ENCODE data around the gene DAG1.

The DAG1 gene

DNA sequence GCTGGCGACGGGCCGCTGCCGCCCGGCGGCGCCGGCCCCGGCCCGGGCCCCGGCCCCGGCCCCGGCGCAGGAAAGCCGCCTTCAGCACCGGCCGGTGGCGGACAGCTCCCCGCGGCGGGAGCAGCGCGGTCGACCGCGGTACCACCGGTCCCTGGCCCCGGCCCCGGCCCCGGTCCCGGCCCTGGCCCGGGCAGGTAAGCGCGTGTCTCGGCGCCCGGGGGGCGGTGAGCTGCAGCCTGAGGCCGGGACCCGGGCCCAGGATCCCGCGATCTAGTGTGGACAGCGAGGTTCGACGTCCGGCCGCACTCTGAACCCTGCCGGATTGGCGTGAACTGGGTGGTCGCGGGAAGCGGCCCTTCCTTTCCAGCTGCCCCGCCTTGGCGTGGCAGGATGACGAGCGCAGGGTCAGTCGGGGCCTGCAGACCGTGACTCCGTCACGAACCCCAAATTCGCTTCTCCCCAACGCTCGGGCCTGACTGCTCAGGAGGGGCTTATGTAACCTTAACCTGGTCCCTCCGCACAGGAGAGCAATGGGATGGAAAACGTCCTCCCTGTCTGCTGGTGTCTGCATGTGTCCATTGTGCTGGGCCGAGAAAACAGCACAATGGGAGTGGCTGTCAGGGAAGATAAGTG is 84.7 kb downstream of the DAG1 start:
- DNase-seq = no peak

DNA sequence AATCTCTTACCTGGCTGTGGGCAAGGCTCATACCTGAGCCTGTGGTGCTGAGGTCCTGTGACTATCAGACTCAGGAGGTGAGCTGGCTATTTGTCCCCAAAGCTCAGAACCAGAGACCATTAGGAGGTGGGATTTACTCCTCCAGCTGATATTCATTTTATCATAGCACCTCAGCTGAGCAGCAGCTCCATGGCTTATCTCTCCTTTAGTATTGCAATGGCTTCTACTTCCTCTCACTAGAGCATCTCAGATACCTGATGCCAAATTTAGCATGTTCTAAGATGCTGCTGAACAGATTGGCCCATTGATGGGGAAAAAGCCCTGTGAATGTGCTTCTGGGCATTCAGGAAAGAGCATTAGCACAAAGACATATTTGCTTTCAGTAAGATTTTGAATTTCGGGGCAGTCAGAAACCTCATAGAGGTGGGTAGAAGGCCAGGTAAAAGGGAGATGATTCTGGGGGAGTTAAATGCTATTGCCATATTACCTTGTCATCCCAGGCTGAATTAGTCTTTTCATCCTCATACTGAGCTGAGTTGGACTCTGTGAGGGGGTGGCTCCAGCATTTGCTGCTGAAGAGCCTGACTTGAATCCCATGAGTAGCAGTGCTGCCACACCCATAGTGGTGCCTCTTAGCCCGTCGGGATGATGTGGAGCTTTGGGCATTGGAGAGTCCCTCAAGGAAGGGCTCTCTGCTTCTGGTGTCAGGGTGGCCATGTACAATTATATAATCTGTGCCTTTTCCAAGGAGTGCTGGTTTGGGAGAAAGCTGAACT is 86.6 kb downstream of the DAG1 start:
- DNase-seq = no peak

DNA sequence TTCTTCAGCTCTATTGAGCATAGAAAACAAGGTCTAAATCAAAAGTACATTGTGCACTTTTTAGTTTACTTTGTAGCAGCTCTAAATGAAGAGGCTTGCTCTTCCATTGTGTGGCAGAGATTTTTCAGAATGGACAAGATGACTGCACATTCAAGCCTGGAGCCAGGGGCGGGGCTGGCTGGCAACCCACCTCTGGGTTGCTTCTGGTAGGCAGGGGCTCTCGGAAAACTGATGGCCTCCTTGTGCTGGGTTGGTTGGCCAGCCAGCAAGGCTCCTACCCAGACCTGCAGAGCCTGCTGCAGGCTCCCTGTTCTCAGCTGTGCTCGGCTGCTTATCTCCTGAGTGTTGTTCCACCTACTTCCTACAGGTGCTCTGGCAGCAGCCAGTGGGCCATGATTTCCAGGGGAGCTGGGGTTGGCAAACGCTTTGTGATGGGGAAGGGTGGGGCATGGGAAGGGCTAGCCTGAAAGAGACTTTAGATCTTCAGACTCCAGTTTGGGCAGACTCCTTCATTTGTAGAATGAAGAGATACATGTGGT is 93.0 kb downstream of the DAG1 start:
- no peak for DNase-seq

DNA sequence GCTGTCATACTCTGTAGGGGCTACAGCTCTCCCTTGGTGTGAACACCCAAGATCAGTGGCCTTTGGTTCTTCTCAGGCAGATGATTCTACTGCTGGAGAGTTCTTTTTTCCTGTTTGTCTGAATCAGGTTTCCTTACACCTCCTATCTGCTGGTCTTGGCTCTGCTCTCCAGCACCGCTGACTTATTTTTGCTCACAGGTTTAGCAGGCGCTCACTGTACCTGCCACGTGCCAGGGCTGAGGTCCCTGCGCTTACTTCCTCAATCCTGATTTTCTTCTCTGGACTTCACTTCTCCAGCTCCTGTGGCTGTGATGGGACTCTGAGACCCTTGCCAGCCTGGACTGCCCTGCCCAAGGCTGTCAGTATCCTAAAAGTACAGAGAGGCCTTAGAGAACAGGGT is 93.7 kb downstream of the DAG1 start:
- no peak for DNase-seq

DNA sequence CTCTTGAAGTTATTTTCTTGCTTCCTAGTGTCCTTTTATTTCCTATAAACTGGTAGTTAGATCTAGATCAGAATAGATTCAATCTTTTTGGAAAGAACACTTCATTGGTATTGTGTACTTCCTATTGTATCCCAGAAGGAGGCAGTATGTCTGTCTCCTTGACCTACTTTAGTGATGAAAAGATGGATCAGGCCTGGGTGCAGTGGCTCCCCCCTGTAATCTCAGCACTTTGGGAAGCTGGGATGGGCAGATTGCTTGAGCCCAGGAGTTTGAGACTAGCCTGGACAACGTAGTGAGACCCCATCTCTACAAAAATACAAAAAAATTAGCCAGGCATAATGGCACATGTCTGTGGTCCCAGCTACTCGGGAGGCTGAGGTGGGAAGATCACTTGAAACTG is 96.2 kb downstream of the DAG1 start:
- no peak for DNase-seq

DNA sequence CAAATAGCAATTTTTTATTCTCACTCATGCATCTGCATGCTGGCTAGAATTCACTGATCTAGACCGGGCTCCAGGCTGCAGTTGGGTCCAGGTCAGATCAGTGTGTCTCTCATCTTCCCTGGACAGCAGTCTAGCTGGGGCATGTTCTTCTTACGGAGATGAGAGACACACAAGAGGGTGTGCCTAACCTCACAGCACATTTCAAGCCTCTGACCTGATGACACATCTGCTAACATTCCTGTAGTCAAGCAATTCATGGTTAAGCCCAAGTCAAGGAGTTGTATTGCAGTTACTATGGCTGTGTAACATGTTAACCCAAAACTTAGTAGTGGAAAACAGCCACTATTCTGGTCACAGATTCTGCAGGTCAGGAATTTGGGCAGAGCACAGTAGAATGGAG is 97.3 kb downstream of the DAG1 start:
- no peak for DNase-seq

DNA sequence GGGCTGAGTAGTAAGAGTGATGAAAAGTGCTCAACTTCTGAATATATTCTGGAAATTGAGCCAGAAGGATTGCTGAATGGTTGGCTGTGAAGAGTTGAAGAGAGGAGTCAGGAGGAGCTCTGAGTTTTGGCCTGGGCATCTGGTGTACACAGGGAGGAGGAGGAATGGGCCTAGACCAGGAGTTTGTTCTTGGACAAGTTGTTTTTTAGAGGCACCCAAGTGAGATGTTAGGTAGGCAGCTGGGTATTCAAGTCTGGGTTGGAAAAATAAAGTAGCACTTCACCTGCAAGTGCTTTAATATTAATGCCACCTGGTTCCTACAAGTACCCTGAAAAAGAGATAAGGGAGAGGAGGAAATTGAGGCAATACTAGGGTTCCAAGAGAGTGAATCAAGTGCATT is 98.9 kb downstream of the DAG1 start:
- no peak for DNase-seq

DNA sequence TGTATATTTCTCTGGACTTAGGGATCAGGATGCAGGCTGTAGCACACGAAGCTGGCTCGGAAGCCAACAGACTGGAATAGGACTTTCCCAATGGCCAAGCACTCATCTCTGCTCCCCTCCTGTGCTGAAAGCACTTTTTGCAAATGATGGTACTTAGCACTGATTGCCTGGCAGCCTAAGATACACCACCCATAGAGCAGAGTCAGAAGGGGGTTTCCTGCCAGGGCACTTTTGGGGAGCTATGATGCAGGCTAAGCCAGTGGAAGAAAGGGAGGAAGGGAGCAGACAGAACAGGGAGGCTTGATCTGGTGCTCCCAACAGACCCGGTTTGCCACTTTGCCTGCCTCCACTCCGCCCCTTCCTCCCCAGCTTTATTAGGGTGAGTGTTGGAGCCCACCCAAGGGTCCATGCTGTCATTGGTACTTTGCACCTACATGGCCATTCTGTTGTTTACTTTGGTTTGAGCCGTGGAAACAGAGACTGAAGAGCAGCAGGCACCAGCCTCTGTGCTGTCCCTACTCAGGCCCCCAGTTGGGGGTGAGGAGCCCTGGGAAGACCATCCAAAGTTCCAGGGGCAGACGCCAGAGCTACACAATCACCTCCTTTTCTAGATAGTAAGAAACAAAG is 100.1 kb downstream of the DAG1 start:
- DNase-seq = no peak

DNA sequence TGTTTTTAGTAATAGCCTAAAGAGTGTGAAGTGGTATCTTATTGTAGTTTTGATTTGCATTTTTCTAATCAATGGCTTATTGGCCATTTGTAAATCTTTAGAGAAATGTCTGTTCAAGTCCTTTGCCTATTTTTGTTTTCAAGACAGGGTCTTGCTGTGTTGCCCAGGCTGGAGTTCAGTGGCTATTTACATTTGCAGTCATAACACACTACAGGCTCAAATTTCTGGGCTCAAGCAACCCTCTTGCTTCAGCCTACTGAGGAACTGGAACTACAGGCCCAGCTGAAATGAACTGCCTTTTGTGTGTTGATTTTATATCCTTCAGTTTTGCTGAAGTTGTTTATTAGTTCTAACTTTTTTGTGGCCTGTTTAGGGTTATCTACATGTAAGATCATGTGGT is 112.1 kb downstream of the DAG1 start:
- DNase-seq = no peak
